Measurements from ENCODE around the gene C17orf113. TPM values are rescaled to one million over a fixed set of nuclear protein-coding genes. Genes with fewer than 3 reads are reported as not detected.

The C17orf113 gene
- total RNA-seq, 1 donor: under 0.01 TPM

- Histone ChIP-seq H3K36me3 (ENCODE audit: insufficient read depth, low read length) (no peaks in the 10 kb centered on the region), H4K20me1 (ENCODE audit: insufficient read depth, low read length) (no peaks in the 10 kb centered on the region), H3K27me3 (ENCODE audit: insufficient read depth, low read length) (peaks cover 6% of the 10 kb centered on the region), H3K4me3 (ENCODE audit: insufficient read depth, low read length) (no peak overlapping the region), H3K9me3 (ENCODE audit: low read depth, low read length) (no peaks in the 10 kb centered on the region), H3K4me1 (ENCODE audit: insufficient read depth, low read length) (no peaks in the 10 kb centered on the region), H3K27ac (ENCODE audit: low read depth, low read length) (no peak overlapping the region), H2AFZ (ENCODE audit: low read length) (no peak overlapping the region), H3K79me2 (ENCODE audit: insufficient read depth, low read length) (no peaks in the 10 kb centered on the region), H3K4me2 (ENCODE audit: insufficient read depth, low read length) (no peak overlapping the region)
- DNase-seq (ENCODE audit: insufficient read length, low spot score, missing footprints): peak; percentile 72
- TF ChIP-seq CTCF (IDR thresholded peaks at IDR 0.05; ENCODE audit: extremely low read depth, low read depth, low read length): no peak
Observed at GRCh38 chr17:42062681-42063080, 12.3 kb upstream of the C17orf113 start.

GRCh38 chr17:42061646-42062487 is 11.5 kb upstream of the C17orf113 start:
- Histone ChIP-seq H3K4me1 (ENCODE audit: insufficient read depth, low read length) (no peaks in the 10 kb centered on the region), H3K4me3 (ENCODE audit: insufficient read depth, low read length) (no peak overlapping the region), H3K4me2 (ENCODE audit: insufficient read depth, low read length) (no peak overlapping the region), H3K36me3 (ENCODE audit: insufficient read depth, low read length) (no peaks in the 10 kb centered on the region), H3K27ac (ENCODE audit: low read depth, low read length) (no peak overlapping the region), H3K9me3 (ENCODE audit: low read depth, low read length) (no peaks in the 10 kb centered on the region), H3K79me2 (ENCODE audit: insufficient read depth, low read length) (no peaks in the 10 kb centered on the region), H4K20me1 (ENCODE audit: insufficient read depth, low read length) (no peaks in the 10 kb centered on the region), H3K27me3 (ENCODE audit: insufficient read depth, low read length) (peaks cover 4% of the 10 kb centered on the region), H2AFZ (ENCODE audit: low read length) (no peak overlapping the region)
- peak; percentile 54 for DNase-seq (ENCODE audit: insufficient read length, low spot score, missing footprints)
- no peak for TF ChIP-seq CTCF (IDR thresholded peaks at IDR 0.05; ENCODE audit: extremely low read depth, low read depth, low read length)

DNA sequence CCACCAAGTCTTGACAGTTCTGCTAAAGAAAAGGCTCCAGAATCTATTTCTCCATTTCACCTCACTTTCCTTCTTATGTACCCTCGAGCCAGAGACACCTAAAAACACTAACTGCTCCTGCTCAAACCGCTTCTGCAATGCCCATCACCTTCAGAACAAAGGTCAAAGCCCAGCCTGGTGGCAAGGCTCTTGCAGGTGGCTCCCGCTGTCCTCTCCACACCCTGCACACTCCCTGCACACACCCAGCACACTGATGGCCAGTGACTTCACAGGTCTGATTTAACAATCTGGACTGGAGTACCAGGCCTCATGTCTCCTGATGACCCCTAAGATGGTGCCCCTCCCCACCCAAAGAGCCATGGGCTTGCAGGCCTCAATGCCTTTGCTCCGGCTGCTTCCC is 9.8 kb upstream of the C17orf113 start:
- TF ChIP-seq CTCF (IDR thresholded peaks at IDR 0.05; ENCODE audit: extremely low read depth, low read depth, low read length): no peak
- no peak overlapping the region for H3K4me2 ChIP-seq (ENCODE audit: insufficient read depth, low read length)
- no peak overlapping the region for H3K4me3 ChIP-seq (ENCODE audit: insufficient read depth, low read length)
- H3K36me3 ChIP-seq (ENCODE audit: insufficient read depth, low read length): no peaks in the 10 kb centered on the region
- DNase-seq (ENCODE audit: insufficient read length, low spot score, missing footprints): peak; percentile 35
- no peaks in the 10 kb centered on the region for H3K79me2 ChIP-seq (ENCODE audit: insufficient read depth, low read length)
- no peak overlapping the region for H2AFZ ChIP-seq (ENCODE audit: low read length)
- no peaks in the 10 kb centered on the region for H3K9me3 ChIP-seq (ENCODE audit: low read depth, low read length)
- H3K27ac ChIP-seq (ENCODE audit: low read depth, low read length): no peak overlapping the region
- no peaks in the 10 kb centered on the region for H4K20me1 ChIP-seq (ENCODE audit: insufficient read depth, low read length)
- no peaks in the 10 kb centered on the region for H3K4me1 ChIP-seq (ENCODE audit: insufficient read depth, low read length)
- H3K27me3 ChIP-seq (ENCODE audit: insufficient read depth, low read length): peaks cover 6% of the 10 kb centered on the region

DNA sequence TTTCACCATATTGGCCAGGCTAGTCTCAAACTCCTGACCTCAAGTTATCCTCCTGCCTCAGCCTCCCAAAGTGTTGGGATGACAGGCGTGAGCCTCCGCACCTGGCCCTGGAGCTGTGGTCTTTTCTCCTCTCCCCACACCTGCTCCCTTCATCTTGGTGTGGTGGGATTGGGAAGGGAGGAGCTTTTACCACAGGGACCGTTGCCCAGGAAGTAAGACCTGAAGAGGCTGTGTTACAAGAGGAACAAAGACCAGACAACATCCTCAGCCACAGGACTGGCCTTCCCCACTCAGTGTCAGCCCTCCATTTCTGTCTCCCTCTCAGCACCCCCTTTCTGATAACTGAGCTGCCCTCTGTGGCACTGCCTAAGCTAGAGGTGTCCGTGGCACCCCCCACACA is 9.4 kb upstream of the C17orf113 start:
- no peak overlapping the region for H3K4me3 ChIP-seq (ENCODE audit: insufficient read depth, low read length)

More for the DNA sequence above, 9.4 kb upstream of the C17orf113 start:
- H3K27me3 ChIP-seq (ENCODE audit: insufficient read depth, low read length): peaks cover 11% of the 10 kb centered on the region
- H2AFZ ChIP-seq (ENCODE audit: low read length): no peak overlapping the region
- H3K79me2 ChIP-seq (ENCODE audit: insufficient read depth, low read length): no peaks in the 10 kb centered on the region
- H3K36me3 ChIP-seq (ENCODE audit: insufficient read depth, low read length): no peaks in the 10 kb centered on the region
- no peaks in the 10 kb centered on the region for H4K20me1 ChIP-seq (ENCODE audit: insufficient read depth, low read length)
- DNase-seq (ENCODE audit: insufficient read length, low spot score, missing footprints): no peak
- no peak overlapping the region for H3K27ac ChIP-seq (ENCODE audit: low read depth, low read length)
- no peaks in the 10 kb centered on the region for H3K9me3 ChIP-seq (ENCODE audit: low read depth, low read length)
- no peak for TF ChIP-seq CTCF (IDR thresholded peaks at IDR 0.05; ENCODE audit: extremely low read depth, low read depth, low read length)
- H3K4me2 ChIP-seq (ENCODE audit: insufficient read depth, low read length): no peak overlapping the region
- no peaks in the 10 kb centered on the region for H3K4me1 ChIP-seq (ENCODE audit: insufficient read depth, low read length)
